Measurements from ENCODE around the gene FMNL2. TPM values are rescaled to one million over a fixed set of nuclear protein-coding genes. Genes with fewer than 3 reads are reported as not detected.

FMNL2 gene
- total and polyA plus RNA-seq, 2 of the 4 experiments (the other 2 are of a cell fraction), result 10.9 to 11.4 TPM

- POLR2A ChIA-PET (ENCODE audit: unreplicated experiment), result no interaction called here
These were observed 311.8 kb downstream of the FMNL2 start for GRCh38 chr2:152646775-152647174.

More at GRCh38 chr2:152646775-152647174, 311.8 kb downstream of the FMNL2 start:
- H3K27ac ChIP-seq (ENCODE audit: insufficient read depth, low read length), result no peak overlapping the region
- no peak overlapping the region for H2AFZ ChIP-seq (replicated peaks; ENCODE audit: low read length, poor library complexity)
- BruUV-seq (replicated peaks), result no TSS peak
- H3K56ac ChIP-seq (ENCODE audit: extremely low read depth, insufficient read depth, low read length), result no peak overlapping the region
- no peak for TF ChIP-seq RFX5 (IDR thresholded peaks at IDR 0.05; ENCODE audit: low read depth, low read length)
- no peak for TF ChIP-seq MAZ (IDR thresholded peaks at IDR 0.05; ENCODE audit: borderline replicate concordance, low read depth, low read length)
- TF ChIP-seq MAFK (IDR thresholded peaks at IDR 0.05; ENCODE audit: low read depth, low read length), result peak; percentile 94
- TF ChIP-seq RAD21 (IDR thresholded peaks at IDR 0.05; ENCODE audit: low read length), result peak; percentile 10; the same call in 1 of the 2 replicates
- TF ChIP-seq MXI1 (IDR thresholded peaks at IDR 0.05; ENCODE audit: borderline replicate concordance, low read depth, low read length), result peak; percentile 80
- no peak for TF ChIP-seq CHD1 (IDR thresholded peaks at IDR 0.05; ENCODE audit: low read depth, low read length)
- TF ChIP-seq FOS (IDR thresholded peaks at IDR 0.05; ENCODE audit: low read depth, low read length), result no peak
- TF ChIP-seq, protein P1, sequence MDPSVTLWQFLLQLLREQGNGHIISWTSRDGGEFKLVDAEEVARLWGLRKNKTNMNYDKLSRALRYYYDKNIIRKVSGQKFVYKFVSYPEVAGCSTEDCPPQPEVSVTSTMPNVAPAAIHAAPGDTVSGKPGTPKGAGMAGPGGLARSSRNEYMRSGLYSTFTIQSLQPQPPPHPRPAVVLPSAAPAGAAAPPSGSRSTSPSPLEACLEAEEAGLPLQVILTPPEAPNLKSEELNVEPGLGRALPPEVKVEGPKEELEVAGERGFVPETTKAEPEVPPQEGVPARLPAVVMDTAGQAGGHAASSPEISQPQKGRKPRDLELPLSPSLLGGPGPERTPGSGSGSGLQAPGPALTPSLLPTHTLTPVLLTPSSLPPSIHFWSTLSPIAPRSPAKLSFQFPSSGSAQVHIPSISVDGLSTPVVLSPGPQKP (IDR thresholded peaks at IDR 0.05; ENCODE audit: borderline replicate concordance, low read depth, low read length), result no peak
- peak; percentile 49; the same call in 1 of the 2 replicates for TF ChIP-seq CEBPB (IDR thresholded peaks at IDR 0.05; ENCODE audit: low read depth, low read length)
- TF ChIP-seq RCOR1 (IDR thresholded peaks at IDR 0.05; ENCODE audit: insufficient replicate concordance, low read length), result no peak
- dilution Hi-C loops (cut with HindIII; ENCODE audit: low sequenced_read_pairs, unreplicated experiment) (loop anchor here (25.0 kb wide), 1 partner anchor 459 kb away; the partner anchor contains the start of gene STAM2), in situ Hi-C loops (cut with MboI; ENCODE audit: low sequenced_read_pairs) (no loop called here), intact Hi-C loops (cut with micrococcal nuclease) (loop anchor here (1.0 kb wide), 1 partner anchor 48 kb away; no protein-coding TSS in a partner anchor)
- no peak overlapping the region for H4K91ac ChIP-seq (ENCODE audit: insufficient read depth, low read depth, low read length)
- no peak overlapping the region for H3K18ac ChIP-seq (ENCODE audit: low read depth, low read length)
- H3K4ac ChIP-seq (ENCODE audit: low read depth, low read length), result no peak overlapping the region
- CTCF ChIA-PET, result interaction anchor here (1.4 to 2.2 kb wide), 2 partner anchors 9 to 11 kb away, joined by 3 to 10 read pairs; no protein-coding TSS in a partner anchor
- H3K9me3 ChIP-seq (ENCODE audit: control insufficient read depth, insufficient read depth, low read length), result no peaks in the 10 kb centered on the region
- H3K4me1 ChIP-seq (ENCODE audit: control insufficient read depth, insufficient read depth, low read length), result peaks cover 3% of the 10 kb centered on the region; the same call in 1 of the 2 replicates
- ATAC-seq (ENCODE audit: low read depth), result peak; percentile 85
- peaks cover 8% of the 10 kb centered on the region; the same call in 1 of the 2 replicates for H3K9me1 ChIP-seq (ENCODE audit: insufficient read depth, low read length)
- H4K20me1 ChIP-seq (ENCODE audit: insufficient read depth, low read length), result no peaks in the 10 kb centered on the region
- H3K4me3 ChIP-seq (ENCODE audit: insufficient read depth, low read depth, low read length), result no peak overlapping the region
- no peak overlapping the region for H2BK20ac ChIP-seq (ENCODE audit: low read depth, low read length)
- H3K79me1 ChIP-seq (ENCODE audit: low read depth in 1 of 2, low read length in 2 of 2), result peaks cover 0 to 4% of the 10 kb centered on the region in 2 experiments; a peak in 2 of 4 replicates
- H2AK5ac ChIP-seq (ENCODE audit: low read depth, low read length), result no peak overlapping the region
- no peak overlapping the region for H3K9ac ChIP-seq (ENCODE audit: low read depth, low read length)
- no peak overlapping the region for H3K23ac ChIP-seq (ENCODE audit: low read depth, low read length)
- no peaks in the 10 kb centered on the region for H3K27me3 ChIP-seq (ENCODE audit: control insufficient read depth, insufficient read depth, low read length)
- H3K36me3 ChIP-seq (ENCODE audit: control insufficient read depth, insufficient read depth, low read length), result peaks cover 6% of the 10 kb centered on the region
- no peak overlapping the region for H2AK9ac ChIP-seq (replicated peaks; ENCODE audit: low read depth, low read length, poor library complexity)
- no peak overlapping the region for H4K8ac ChIP-seq (ENCODE audit: low read depth in 2 of 2, low read length in 2 of 2)
- H2BK5ac ChIP-seq (ENCODE audit: low read depth, low read length, poor library complexity, severe bottlenecking), result no peak overlapping the region
- DNase-seq, result peak; percentile 95
- H2BK120ac ChIP-seq (ENCODE audit: low read depth, low read length), result no peak overlapping the region
- no peak overlapping the region for H4K5ac ChIP-seq (ENCODE audit: low read depth, low read length)
- no peak overlapping the region for H2BK15ac ChIP-seq (ENCODE audit: low read depth, low read length)
- no peak overlapping the region for H3K14ac ChIP-seq (replicated peaks; ENCODE audit: low read depth, low read length)
- no peak overlapping the region for H3K4me2 ChIP-seq (ENCODE audit: low read depth, low read length)
- no CpG with 5 or more reads among the region's 3 CpGs for WGBS, 2 experiments (ENCODE audit: extremely low coverage in 2 of 2, insufficient read length in 1 of 2)

Measured in IMR-90 (cell line).